Trophoblast cell (in vitro differentiated cells and primary cell): ENCODE measurements around the gene EMID1.

Experiments
- DNase-seq, 2 donors: peaks; one replicate each; pipeline ENCODE4 v3.0.0-alpha.2; 2016
- H2AFZ ChIP-seq: 2 replicates; pipeline ENCODE4 v1.6.1; 2013; ENCODE audit warnings: low read length, moderate library complexity, mild to moderate bottlenecking; ENCODE audit not compliant: insufficient read depth, poor library complexity
- H2AK5ac ChIP-seq: 2 replicates; pipeline ENCODE4 v1.6.1; 2013; ENCODE audit warnings: mild to moderate bottlenecking, low read length
- H2BK120ac ChIP-seq: 2 replicates; pipeline ENCODE4 v1.6.1; 2013; ENCODE audit warnings: low read length, mild to moderate bottlenecking, moderate library complexity; ENCODE audit not compliant: insufficient read depth, poor library complexity
- H2BK12ac ChIP-seq: 2 replicates; pipeline ENCODE4 v1.6.1; 2013; ENCODE audit warnings: mild to moderate bottlenecking, low read length, moderate library complexity
- H2BK5ac ChIP-seq: 2 replicates; pipeline ENCODE4 v1.6.1; 2013; ENCODE audit warnings: low read length, low read depth, moderate library complexity, mild to moderate bottlenecking; ENCODE audit not compliant: poor library complexity
- H3K14ac ChIP-seq: 2 replicates; pipeline ENCODE4 v1.6.1; 2013; ENCODE audit warnings: mild to moderate bottlenecking, low read length
- H3K18ac ChIP-seq: 2 replicates; pipeline ENCODE4 v1.6.1; 2013; ENCODE audit warnings: mild to moderate bottlenecking, low read length
- H3K23ac ChIP-seq: 2 replicates; pipeline ENCODE4 v1.6.1; 2013; ENCODE audit warnings: low read length
- H3K27ac ChIP-seq: 2 replicates; pipeline ENCODE4 v1.5.1; 2013; ENCODE audit warnings: low read depth, mild to moderate bottlenecking, inconsistent platforms, low read length, moderate library complexity
- H3K27me3 ChIP-seq: 2 replicates; pipeline ENCODE4 v1.6.1; 2013; ENCODE audit warnings: inconsistent platforms, mild to moderate bottlenecking, low read length, moderate library complexity; ENCODE audit not compliant: insufficient read depth
- H3K36me3 ChIP-seq, 2 experiments: 1 replicate in 1 of 2; 2 replicates in 1 of 2; pipeline ENCODE4 v1.6.1; 2013; ENCODE audit warnings: low read length in 2 of 2, mild to moderate bottlenecking in 2 of 2, moderate library complexity in 1 of 2; ENCODE audit not compliant: insufficient read depth in 2 of 2, control insufficient read depth in 1 of 2
- H3K4ac ChIP-seq: 2 replicates; pipeline ENCODE4 v1.6.1; 2013; ENCODE audit warnings: low read depth, mild to moderate bottlenecking, low read length, moderate library complexity
- H3K4me1 ChIP-seq, 2 experiments: 1 replicate in 1 of 2; 2 replicates in 1 of 2; pipeline ENCODE4 v1.6.1; 2013; ENCODE audit warnings: low read length in 2 of 2, mild to moderate bottlenecking in 2 of 2, moderate library complexity in 1 of 2; ENCODE audit not compliant: insufficient read depth in 2 of 2, control insufficient read depth in 1 of 2
- H3K4me2 ChIP-seq: 2 replicates; pipeline ENCODE4 v1.6.1; 2013; ENCODE audit warnings: inconsistent platforms, mild to moderate bottlenecking, low read length, moderate library complexity
- H3K4me3 ChIP-seq: 2 replicates; pipeline ENCODE4 v1.5.1; 2013; ENCODE audit warnings: mild to moderate bottlenecking, low read depth, low read length, inconsistent platforms
- H3K79me1 ChIP-seq: one replicate; pipeline ENCODE4 v1.6.1; 2013; ENCODE audit warnings: low read length
- H3K79me2 ChIP-seq: 2 replicates; pipeline ENCODE4 v1.6.1; 2013; ENCODE audit warnings: low read length, mild to moderate bottlenecking; ENCODE audit not compliant: control insufficient read depth, insufficient read depth, poor library complexity
- H3K9ac ChIP-seq: 2 replicates; pipeline ENCODE4 v1.6.1; 2013; ENCODE audit warnings: mild to moderate bottlenecking, low read length
- H3K9me3 ChIP-seq: 2 replicates; pipeline ENCODE4 v1.6.1; 2013; ENCODE audit warnings: low read depth, mild to moderate bottlenecking, control low read depth, inconsistent platforms, low read length; ENCODE audit not compliant: insufficient read depth
- H4K12ac ChIP-seq: 2 replicates; pipeline ENCODE4 v1.6.1; 2013; ENCODE audit warnings: low read depth, mild to moderate bottlenecking, low read length, moderate library complexity
- H4K8ac ChIP-seq: 2 replicates; pipeline ENCODE4 v1.6.1; 2013; ENCODE audit warnings: low read depth, mild to moderate bottlenecking, low read length, moderate library complexity
- H4K91ac ChIP-seq: one replicate; pipeline ENCODE4 v1.6.1; 2013; ENCODE audit warnings: low read depth, mild to moderate bottlenecking, low read length, moderate library complexity
- WGBS: extraction: QIAGEN DNeasy Blood & Tissue Kit; methylation state at CpG from one replicate; pipeline ENCODE4 v1.1.7; 2013; ENCODE audit warnings: missing lambda C conversion rate; ENCODE audit not compliant: insufficient read length, insufficient coverage; ENCODE audit errors: extremely low coverage; 5-methylcytosine and 5-hydroxymethylcytosine counted together

EMID1 gene

GRCh38 chr22:29254286-29254660 lies 48.6 kb downstream of the EMID1 start:
- no peak overlapping the region for H2AFZ ChIP-seq
- no peak overlapping the region for H4K8ac ChIP-seq
- H2AK5ac ChIP-seq: no peak overlapping the region
- peaks cover 0 to under 1% of the 10 kb centered on the region in 2 experiments for H3K36me3 ChIP-seq
- no peak overlapping the region for H3K4me2 ChIP-seq
- H3K18ac ChIP-seq: no peak overlapping the region
- no peaks in the 10 kb centered on the region for H3K27me3 ChIP-seq
- H3K23ac ChIP-seq: no peak overlapping the region
- no peak for DNase-seq
- H2BK5ac ChIP-seq: no peak overlapping the region
- H2BK120ac ChIP-seq: no peak overlapping the region
- H3K79me1 ChIP-seq: no peaks in the 10 kb centered on the region
- no CpG with 5 or more reads among the region's 4 CpGs for WGBS
- no peaks in the 10 kb centered on the region for H3K9me3 ChIP-seq
- H3K4me3 ChIP-seq: no peak overlapping the region
- no peak overlapping the region for H4K91ac ChIP-seq
- H2BK12ac ChIP-seq: no peak overlapping the region
- no peak overlapping the region for H3K27ac ChIP-seq
- no peak overlapping the region for H3K14ac ChIP-seq
- no peak overlapping the region for H4K12ac ChIP-seq
- no peaks in the 10 kb centered on the region for H3K79me2 ChIP-seq
- no peak overlapping the region for H3K4ac ChIP-seq
- H3K9ac ChIP-seq: no peak overlapping the region
- H3K4me1 ChIP-seq: no peaks in the 10 kb centered on the region

- no peak overlapping the region for H3K4me2 ChIP-seq
- no peak overlapping the region for H3K4me3 ChIP-seq
- H3K23ac ChIP-seq: no peak overlapping the region
- no peak overlapping the region for H3K18ac ChIP-seq
- no peak overlapping the region for H4K8ac ChIP-seq
- H3K36me3 ChIP-seq: peaks cover 3 to 9% of the 10 kb centered on the region in 2 experiments
- H2BK120ac ChIP-seq: no peak overlapping the region
- no peak overlapping the region for H2BK12ac ChIP-seq
- H2BK5ac ChIP-seq: no peak overlapping the region
- no peaks in the 10 kb centered on the region for H3K27me3 ChIP-seq
- no peak overlapping the region for H3K14ac ChIP-seq
- H3K4me1 ChIP-seq: no peaks in the 10 kb centered on the region
- WGBS: no CpG with 5 or more reads among the region's 11 CpGs
- no peaks in the 10 kb centered on the region for H3K79me1 ChIP-seq
- H3K9ac ChIP-seq: no peak overlapping the region
- H4K91ac ChIP-seq: no peak overlapping the region
- H2AFZ ChIP-seq: no peak overlapping the region
- H3K9me3 ChIP-seq: no peaks in the 10 kb centered on the region
- no peaks in the 10 kb centered on the region for H3K79me2 ChIP-seq
- DNase-seq: no peak
- H3K4ac ChIP-seq: no peak overlapping the region
- no peak overlapping the region for H3K27ac ChIP-seq
- H4K12ac ChIP-seq: no peak overlapping the region
- H2AK5ac ChIP-seq: no peak overlapping the region
Observed at GRCh38 chr22:29255064-29255621, 49.4 kb downstream of the EMID1 start.

- Histone ChIP-seq H3K79me2 (no peaks in the 10 kb centered on the region), H4K8ac (no peak overlapping the region), H3K4me1 (no peaks in the 10 kb centered on the region), H3K79me1 (no peaks in the 10 kb centered on the region), H3K27ac (no peak overlapping the region), H3K9me3 (no peaks in the 10 kb centered on the region), H2BK120ac (no peak overlapping the region), H3K4me3 (no peak overlapping the region), H4K91ac (no peak overlapping the region), H2BK5ac (no peak overlapping the region), H2AFZ (no peak overlapping the region), H3K36me3 (peaks cover 10 to 18% of the 10 kb centered on the region in 2 experiments), H3K9ac (no peak overlapping the region), H3K18ac (no peak overlapping the region), H2BK12ac (no peak overlapping the region), H3K14ac (no peak overlapping the region), H4K12ac (no peak overlapping the region), H3K23ac (no peak overlapping the region), H3K4me2 (no peak overlapping the region), H2AK5ac (no peak overlapping the region), H3K4ac (no peak overlapping the region), H3K27me3 (no peaks in the 10 kb centered on the region)
- WGBS: no CpG with 5 or more reads among the region's 8 CpGs
- no peak for DNase-seq
Observed at GRCh38 chr22:29256606-29257325, 51.1 kb downstream of the EMID1 start.

GRCh38 chr22:29257751-29258181 lies 52.1 kb downstream of the EMID1 start:
- no peak overlapping the region for H3K4ac ChIP-seq
- no peak overlapping the region for H3K23ac ChIP-seq
- no peak overlapping the region for H3K9ac ChIP-seq

More at GRCh38 chr22:29257751-29258181, 52.1 kb downstream of the EMID1 start:
- Histone ChIP-seq H3K9me3 (no peaks in the 10 kb centered on the region), H4K8ac (no peak overlapping the region), H2AK5ac (no peak overlapping the region), H3K14ac (no peak overlapping the region), H3K27me3 (no peaks in the 10 kb centered on the region), H3K27ac (no peak overlapping the region), H4K12ac (no peak overlapping the region), H2BK120ac (no peak overlapping the region), H3K79me2 (no peaks in the 10 kb centered on the region), H3K4me2 (no peak overlapping the region), H3K18ac (no peak overlapping the region), H3K4me1 (no peaks in the 10 kb centered on the region), H2BK5ac (no peak overlapping the region), H3K4me3 (no peak overlapping the region), H4K91ac (no peak overlapping the region), H2AFZ (no peak overlapping the region), H3K79me1 (no peaks in the 10 kb centered on the region), H2BK12ac (no peak overlapping the region), H3K36me3 (peaks cover 10 to 18% of the 10 kb centered on the region in 2 experiments)
- no peak for DNase-seq
- WGBS: no CpG with 5 or more reads among the region's 8 CpGs
